C4-2B (cell line): ENCODE results near the gene C7orf57.
"Not testable (repeated sequence)": the region's sequence is repeated elsewhere in the genome, so short reads cannot be mapped to it uniquely, and the experiment has no call there.

Experiments used
- H3K27ac ChIP-seq: fragments of 450-650 bp; 2 replicates; pipeline ENCODE4 v1.5.1; 2017
- CTCF ChIP-seq: fragments of 450-650 bp; conservative IDR thresholded peaks from 2 replicates; pipeline ENCODE4 v1.5.1; 2017; ENCODE audit warnings: mild to moderate bottlenecking
- ZFX ChIP-seq: fragments of 450-650 bp; IDR thresholded peaks from 2 replicates; pipeline ENCODE4 v1.6.1; 2017

C7orf57 gene

GRCh38 chr7:48035301-48035966 lies at the start of gene C7orf57:
C7orf57 (plus strand) TSS chr7:48035543; CDS start chr7:48036309, 766 bp downstream.
- TF ChIP-seq CTCF, result no peak
- H3K27ac ChIP-seq, result no peak within 1 kb of the TSS

- peak; percentile 53 for TF ChIP-seq CTCF
- no peak for TF ChIP-seq ZFX
- no peak overlapping the region for H3K27ac ChIP-seq
These were observed 46.6 kb upstream of the C7orf57 start for GRCh38 chr7:47988496-47989386.

GRCh38 chr7:47989607-47990400 lies 45.5 kb upstream of the C7orf57 start:
- not testable (repeated sequence) for H3K27ac ChIP-seq

GRCh38 chr7:47990592-47990991 lies 44.8 kb upstream of the C7orf57 start:
- no peak overlapping the region for H3K27ac ChIP-seq
- TF ChIP-seq CTCF (no peak), ZFX (no peak)

- TF ChIP-seq ZFX (no peak), CTCF (no peak)
- H3K27ac ChIP-seq, result no peak overlapping the region
These were observed 44.1 kb upstream of the C7orf57 start for GRCh38 chr7:47991270-47991669.

GRCh38 chr7:47991741-47992311 lies 43.5 kb upstream of the C7orf57 start:
- TF ChIP-seq ZFX, result no peak
- peak; percentile 27; the same call in 1 of the 2 replicates for TF ChIP-seq CTCF

GRCh38 chr7:47992446-47992845 lies 42.9 kb upstream of the C7orf57 start:
- no peak for TF ChIP-seq CTCF
- no peak for TF ChIP-seq ZFX
- H3K27ac ChIP-seq, result no peak overlapping the region

More at GRCh38 chr7:47991741-47992311, 43.5 kb upstream of the C7orf57 start:
- no peak overlapping the region for H3K27ac ChIP-seq
